GM18498 (cell line): ENCODE measurements around the gene MYBBP1A.

Experiments used
- ATAC-seq: cut with Tn5 transposase; IDR thresholded peaks from one replicate; pipeline ENCODE4 v1.9.1; 2021; ENCODE audit warnings: mild to moderate bottlenecking, moderate library complexity; ENCODE audit not compliant: unreplicated experiment

Gene MYBBP1A

DNA sequence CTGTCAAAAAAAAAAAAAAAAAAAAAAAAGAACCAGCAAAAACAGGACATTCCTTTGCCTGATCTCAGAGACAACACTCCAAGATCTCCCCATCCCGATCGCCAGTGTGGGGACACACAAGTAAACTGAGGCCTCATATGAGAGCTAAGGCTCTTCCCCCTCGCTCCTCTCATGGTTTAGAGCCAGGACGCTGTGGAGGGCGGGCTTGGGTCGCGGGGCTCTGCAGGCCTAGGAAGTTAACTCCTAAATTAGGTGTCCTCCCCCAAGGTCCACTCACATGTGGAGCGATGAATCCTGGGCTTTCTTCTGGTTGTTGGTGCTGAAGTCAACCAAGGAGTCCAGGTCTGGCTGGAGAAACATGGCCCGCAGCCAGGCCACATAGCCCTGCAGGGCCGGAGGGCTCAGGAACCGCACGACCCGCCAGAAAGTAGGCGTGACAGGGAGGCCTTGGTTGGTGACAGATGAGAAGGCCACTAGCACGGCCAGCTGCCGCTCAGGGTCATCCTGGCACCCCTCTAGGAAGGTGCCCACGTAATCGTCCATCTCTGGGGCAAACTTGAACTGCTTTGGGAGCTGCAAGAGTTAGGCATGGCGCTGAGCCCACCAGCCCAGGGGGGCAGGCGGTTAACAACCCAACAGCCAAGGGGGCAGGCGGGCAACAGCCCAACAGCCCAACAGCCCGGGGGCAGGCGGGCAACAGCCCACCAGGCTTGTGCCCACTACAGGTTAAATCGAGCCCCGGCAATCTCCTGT, 5.2 kb downstream of the MYBBP1A start:
- no peak for ATAC-seq

DNA sequence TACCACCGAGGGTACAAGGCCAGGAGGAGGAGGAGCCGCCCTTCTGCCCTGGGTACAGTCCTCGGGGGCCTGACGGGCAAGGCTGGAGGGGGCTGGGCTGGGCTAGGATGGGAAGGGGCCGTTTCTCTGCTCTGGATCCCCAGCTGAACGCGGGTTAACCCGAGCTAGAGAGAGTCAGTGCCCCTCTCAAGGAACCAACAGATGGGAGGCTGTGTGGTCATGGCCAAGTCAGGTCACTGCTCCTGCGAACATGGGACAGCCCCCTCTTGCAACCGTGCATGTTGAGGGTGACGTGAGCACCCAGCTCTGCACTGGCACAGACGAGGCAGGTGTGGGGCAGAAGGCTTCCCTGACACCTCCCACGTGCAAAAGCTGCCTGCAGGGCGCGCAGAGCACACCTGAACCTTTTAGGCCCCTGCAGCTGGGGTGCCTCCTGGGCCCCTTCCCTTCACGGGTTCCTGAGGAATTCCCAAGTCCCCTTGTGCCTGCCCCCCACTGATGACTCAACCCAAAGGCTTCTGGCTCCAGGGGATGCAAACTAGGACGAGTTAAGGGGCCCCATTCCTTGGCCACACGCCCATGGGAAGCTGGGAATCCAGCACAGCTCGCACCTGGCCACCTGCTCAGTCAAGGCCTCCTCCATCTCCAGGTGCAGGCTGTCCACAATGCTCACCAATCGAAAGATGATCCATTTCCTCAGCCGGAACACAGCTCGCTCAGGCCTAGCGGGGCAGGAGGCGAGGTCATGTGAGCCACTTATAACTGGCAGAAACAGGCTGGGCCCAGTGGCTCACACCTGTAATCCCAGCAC, 6.3 kb downstream of the MYBBP1A start:
- ATAC-seq: no peak

DNA sequence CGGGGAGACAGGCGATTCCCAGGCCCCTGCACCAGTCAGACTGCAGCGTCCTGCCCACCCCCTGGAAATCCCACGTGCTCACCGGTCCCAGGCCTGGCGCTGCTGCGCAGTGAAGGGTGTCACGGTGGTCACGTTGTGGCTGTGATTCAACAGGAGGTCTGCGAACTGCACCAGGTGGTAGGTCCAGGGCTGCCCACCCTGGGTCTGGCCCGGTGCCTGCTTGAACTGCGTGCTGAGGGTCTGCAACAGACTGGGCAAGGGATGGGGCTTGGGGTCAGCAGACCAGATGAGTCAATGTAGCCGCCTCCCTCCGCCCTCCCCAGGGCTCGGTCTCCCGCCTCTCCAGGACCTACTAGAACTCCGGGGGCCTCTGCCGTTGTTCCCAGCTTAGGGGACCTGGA, 7.1 kb downstream of the MYBBP1A start:
- ATAC-seq: no peak

DNA sequence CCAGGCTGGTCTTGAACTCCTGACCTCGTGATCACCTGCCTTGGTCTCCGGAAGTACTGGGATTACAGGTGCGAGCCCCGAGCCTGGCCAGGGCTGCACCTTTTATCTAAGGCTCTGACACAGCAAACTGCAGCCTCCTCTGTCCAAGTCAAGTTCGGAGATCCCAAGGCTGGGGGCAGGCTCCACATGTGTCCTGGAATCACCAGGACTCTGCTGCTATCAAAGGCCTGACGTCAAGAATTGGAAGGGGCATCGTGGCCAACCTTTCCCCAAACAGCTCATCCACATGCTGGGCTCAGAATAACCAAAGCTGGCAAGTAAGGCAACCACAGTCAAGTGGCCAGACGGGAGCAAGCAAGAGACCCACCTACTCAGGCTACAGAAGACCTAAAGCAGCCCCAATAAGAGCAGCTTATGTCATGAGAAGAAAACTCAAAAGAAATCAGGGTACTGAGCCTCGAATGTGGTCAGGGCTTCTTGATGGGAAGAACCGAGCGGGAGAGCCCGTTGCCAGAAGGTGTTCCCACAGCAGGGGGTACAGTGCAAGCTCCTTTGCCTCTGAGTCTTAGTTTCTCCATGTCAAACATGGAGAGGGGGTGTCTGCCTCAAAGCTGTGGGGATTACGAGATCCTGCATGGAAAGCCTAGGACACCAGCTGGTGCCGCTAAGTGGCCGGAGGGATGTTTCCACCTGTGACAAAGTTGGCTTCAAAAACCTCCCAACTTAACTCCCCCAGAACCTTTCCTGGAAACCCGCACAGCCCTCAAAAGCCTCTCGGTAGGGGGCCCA, 7.9 kb downstream of the MYBBP1A start:
- ATAC-seq: no peak

DNA sequence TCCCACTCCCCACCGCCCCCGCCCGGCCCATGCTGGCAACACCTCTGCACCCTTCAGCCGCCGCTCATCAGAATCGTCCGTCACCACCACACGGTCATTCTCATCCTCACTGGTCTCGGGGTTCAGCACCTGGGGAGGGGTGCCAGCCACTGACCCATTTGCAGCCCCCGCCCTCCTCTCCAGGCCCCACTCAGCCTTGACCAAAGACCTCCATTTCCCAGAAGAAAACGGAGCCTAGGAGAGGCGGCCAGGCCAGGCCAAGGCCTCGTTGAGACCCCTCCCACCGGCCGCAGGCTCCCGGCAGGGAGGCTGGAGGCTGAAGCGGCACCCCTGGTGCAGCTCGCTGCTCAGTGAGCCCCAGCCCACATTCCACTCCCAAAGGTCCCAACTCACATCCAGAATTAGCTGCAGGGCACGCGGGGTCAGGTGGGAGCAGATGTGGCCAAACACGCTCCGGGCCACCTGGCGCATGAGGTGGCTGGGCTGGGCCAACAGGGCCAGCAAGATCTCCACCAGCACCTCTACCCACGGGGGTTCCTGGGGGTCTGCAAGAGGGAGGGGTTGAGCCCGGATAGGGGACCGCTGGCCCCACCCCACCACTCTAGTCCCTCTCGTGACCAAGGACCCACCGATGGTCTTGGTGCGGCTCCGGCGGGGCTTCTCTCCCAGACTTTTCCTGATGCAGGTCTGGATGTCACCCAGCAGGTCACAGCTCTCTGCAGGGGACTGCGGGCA, 9.8 kb downstream of the MYBBP1A start:
- ATAC-seq: no peak

DNA sequence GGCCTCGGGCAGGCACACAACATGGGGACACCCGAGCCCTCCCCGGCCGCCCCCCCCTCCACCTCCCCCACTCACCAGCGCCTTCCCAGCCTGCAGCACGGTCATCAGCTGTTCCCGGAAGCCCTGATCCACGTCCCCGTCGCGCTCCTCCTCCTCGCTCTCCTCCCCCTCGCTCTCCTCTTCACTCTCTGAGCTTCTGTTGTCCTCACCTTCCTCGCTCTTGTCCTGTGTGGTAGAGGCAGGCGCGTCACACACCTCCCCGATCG, 10.3 kb downstream of the MYBBP1A start:
- ATAC-seq: no peak

DNA sequence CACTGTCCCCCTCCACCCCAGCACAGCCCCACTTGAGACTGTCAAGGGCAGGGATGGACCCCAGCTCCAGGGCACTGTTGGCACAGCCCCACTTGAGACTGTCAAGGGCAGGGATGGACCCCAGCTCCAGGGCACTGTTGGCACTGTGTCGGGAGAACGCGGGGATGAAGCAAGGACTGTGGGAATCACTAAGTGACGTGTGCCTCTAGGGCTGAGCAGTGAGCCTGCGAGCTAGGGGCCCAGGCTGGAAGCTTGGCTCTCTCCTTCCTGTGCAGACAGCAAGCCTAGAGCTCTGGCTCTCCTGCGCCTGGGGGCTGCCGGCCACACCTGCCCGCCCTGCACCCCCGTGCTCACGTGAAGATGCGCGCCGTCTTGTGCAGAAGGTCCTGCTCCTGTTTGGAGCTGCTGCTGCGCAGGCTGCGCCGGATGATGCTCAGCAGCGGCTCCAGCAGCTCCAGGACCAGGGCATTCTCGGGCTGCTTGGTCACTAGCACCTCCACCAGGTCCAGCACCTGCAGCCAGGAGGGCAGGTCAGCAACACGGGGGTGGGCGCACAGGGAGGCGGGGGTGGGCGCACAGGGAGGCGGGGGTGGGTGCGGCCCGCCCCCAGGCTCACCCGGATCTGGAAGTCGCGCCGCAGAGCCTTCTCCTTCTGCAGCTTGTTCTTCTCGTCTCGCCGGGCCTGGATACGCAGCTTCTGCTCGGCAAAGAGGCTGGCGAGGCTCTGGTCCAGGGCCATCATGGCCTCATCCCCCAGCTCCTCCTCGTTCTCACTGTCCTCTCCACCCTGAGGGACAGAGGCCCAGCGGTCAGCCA, 10.8 kb downstream of the MYBBP1A start:
- no peak for ATAC-seq

DNA sequence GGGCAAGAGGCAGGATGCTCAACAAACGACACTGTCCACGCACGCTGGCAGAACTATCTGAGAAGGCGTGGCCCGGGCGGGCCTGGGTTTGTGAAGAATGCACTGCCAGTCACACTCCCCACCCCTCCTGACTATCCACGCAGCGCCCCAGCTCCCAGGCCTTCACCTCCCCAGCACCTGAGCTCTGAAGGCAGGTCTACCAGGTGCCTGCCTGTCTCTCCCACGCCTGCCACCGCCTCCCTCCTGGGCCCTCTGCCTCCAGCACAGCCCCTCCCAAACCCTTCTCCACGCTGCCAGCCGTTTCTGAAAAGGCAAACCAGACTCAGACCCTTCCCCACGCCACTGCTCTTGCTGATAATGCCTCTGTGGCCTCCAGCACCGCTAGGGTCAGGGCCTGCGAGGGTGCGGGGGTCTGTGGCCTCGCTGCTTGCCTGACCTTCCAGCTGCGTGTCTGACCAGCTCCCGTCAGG, 11.6 kb downstream of the MYBBP1A start:
- no peak for ATAC-seq

DNA sequence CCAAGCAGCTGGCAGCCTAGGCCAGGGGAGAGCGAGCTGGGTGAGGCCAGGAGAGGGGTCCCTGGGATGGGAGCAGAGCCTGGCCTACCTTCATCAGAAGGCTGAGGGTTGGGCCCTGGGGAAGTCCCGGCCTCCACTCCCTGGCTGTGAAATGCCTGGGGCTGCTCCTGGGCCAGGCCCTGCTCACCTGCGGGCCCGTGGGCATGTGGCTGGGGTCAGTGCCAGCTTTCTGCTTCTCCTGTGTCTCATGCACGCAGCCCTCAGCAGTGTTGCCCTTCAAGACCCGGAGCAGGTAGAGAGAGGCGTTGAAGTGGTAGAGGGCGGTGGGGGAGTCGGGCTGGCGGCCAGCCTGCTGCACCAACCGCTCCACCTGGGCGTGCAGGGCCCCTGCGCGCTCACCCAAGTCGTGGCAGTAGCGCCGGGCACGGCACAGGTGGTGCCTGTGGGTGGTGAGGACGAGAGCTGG, 12.4 kb downstream of the MYBBP1A start:
- no peak for ATAC-seq

DNA sequence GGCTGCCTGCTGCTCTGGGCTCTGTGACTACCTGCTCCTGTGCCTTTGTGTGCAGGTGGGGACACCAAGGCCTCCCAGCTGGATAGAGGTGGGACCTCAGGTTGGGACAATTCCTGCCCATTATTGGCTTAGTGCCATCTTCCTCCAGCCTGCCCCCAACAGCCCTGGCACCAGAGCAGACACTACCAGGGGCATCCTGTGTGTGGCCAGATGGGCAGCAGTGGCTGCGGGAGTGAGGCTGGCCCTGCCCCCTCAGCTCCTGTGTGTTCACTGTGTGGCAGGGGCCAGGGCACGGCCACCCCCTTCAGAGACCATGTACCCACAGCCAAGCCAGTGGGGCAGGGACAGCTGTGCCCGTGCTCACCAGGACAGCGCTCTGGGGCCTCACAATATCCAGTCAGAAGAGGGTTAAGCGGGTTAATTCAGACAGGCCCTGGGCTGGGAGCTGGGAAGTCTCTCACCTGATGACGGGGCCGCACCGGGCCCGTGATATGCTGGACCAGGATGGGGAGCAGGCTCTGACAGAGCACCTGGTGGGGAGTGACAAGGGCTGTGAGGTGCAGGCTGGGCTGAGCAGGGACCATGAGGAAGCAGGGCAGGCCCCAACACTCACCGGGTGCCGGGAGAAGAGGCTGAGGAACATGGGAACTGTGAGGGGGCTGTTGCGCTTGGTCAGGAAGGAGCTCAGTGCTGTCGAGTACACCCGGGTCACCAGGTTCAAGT, 13.0 kb downstream of the MYBBP1A start:
- ATAC-seq: no peak

DNA sequence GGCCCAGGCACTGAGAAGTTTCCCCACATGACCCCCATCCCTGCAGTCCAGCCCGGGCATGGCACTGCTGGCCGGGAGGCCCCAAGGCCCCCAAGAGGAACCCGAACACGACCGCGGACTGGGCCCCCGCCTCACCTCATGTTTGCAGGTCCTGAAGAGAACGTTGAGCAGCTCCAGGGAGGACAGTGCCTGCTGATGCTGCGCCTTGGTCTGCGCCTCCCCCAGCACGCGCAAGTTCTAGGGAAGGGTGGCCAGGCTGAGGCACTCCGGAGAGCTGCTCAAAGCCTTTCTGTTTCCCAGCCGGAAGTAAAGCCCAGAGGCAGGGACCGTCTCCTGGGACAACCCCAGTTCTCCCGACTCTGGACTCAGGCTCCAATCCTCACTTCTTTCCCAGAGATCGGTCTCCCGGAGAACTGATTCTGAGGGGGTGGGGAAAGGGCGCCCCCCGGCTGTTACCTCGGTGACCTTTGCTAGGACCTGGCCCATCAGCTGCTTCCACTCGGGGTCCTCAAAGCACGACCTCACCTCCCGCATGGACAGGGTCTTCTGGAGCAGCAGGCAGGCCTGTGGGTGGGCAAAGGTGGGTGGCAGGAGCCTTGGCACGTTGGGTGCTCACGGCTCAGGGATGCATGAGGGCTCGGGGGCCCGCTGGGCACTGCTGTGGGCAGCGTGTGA, 13.7 kb downstream of the MYBBP1A start:
- ATAC-seq: no peak

DNA sequence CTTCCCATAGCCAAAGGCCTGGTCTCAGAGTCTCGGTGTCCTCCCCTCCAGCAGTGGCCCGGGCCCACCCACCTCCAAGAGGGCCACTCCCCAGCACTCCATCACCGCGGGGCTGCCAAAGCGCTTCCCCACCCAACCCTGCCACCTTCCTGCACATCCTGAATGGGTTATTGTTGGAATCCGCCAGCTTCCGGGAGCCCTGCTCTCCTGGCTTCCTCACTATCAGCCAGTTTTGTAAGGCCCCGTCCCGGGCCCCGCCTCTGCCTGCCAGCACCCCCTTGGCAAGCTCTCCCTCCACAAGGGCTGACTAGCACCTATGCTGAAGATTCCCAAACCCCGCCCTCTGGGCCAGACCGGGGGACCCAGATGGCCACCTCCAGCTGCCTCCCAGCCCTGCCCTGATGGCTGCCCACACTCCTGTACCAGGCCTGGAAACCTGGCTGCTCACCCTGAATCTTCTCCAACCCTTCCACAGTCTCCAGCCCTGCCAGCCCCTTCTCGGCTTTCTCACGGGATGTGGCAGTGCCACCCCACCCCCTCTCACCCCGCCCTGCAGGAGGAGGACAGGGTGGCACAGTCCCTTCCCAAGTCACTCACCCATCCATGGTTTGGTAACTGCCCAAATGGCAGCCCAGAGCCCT, 14.4 kb downstream of the MYBBP1A start:
- no peak for ATAC-seq

DNA sequence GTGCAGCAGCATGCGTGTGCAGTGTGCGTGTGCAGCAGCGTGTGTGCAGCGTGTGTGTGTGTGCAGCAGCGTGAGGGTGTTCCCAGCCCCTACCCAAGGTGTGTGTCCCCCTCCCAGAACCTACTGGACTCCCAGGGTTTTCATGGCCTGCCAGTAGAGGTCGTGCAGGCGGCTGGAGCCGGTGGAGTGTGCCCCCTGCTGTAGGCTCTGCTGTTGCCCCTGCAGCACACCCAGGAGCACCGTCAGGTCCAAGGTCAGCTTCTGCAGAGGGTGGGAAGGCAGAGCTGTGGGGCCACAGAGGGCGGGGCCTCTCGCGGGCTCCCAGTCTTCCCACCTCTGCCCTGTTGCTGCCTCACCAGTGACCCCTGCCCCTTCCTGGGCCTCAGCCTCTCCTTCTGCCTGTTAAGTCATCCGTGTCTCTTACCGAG, 14.9 kb downstream of the MYBBP1A start:
- no peak for ATAC-seq

DNA sequence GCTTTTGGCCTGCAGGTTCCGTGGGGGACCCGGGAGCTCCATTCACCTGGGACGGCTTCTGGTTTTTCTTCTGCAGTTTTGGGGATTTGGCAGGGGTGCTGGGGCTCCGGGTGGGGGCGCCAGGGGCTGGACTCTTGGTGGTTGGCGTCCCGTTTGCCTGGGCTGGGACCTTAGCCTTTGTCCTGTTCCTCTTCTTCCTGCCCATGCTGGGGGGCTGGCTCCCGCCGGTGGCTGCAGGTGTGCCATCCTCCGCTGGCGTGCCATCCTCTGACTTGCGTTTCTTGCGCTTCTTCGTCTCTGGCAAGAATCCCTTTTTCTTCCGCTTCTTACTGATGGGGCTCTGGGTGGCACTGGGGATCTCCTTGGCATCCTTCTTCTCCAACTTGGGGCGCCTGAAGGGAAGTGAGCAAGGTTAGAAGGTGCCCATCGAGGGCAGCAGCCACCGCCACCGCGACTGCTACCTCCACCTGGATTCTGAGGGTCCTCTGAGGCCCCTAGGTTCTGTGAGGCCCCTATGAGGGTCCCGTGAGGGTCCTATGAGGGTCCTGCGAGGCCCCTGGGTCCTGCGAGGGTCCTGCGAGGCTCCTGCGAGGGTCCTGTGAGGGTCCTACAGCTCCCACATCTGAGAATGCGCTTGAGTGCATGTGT, 15.5 kb downstream of the MYBBP1A start:
- no peak for ATAC-seq

DNA sequence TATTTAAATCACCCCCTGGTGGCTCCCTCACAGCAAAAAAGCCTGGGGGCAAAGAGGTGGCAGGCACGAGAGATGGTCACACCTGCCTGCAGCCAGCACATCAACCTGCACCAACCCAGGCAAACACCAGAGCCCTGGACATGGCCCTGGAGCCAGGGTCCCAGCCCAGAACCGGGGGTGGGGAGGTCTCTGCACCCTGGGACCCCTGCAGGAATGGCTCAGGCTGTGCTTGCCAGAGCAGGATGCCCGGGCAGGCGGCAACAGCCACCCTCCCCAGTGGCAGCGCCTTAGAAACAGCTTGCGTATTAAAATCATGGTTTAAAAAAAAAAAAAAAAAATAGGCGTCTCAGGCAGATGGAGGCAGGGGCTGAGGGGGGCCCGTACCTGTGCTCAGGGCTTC, 16.2 kb downstream of the MYBBP1A start:
- no peak for ATAC-seq

DNA sequence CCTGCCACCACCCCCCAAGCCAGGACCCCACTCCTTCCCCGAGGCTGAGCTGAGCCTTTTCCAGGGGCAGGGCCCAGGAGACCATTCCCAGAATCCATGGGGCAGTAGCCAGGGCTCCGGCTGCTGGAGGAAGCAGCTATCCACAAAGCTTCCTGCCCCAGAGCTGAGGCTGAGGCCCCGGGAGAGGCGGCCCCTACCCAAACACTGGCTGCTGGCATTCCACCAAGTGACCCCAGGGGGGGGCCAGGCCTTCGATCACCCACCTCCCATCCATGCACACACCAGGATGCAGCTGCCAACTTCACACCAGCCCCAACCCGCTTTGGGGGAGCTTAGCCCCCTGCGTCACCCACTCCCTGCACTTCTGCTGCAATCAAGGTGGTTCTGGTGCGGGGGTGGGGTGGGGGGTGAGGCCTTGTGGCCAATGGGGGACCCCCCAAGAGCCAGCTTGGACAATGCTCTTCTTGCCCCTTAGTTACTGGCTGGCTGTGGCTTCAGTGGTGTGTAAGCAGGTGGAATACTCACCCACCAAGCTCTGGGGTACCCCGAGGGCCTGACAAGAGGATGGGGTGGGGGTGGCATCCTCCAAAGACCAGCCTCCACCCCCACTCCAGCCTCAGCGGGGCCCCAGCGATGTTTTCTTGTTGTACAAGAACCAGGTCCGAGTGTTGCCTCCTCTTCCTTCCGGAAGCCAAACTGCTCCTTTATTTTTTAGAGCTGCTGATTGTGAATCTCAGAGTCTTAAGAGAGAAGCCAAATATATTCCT, 16.8 kb downstream of the MYBBP1A start:
- ATAC-seq: no peak
